Osteoblast (primary cell): ENCODE results near the gene SNX27. TPM values are rescaled to one million over a fixed set of nuclear protein-coding genes. Genes with fewer than 3 reads are reported as not detected.
A peak's percentile ranks its signal among the peaks of the same experiment; 100 is the strongest.

Source experiments
- DNase-seq: peaks from one replicate; pipeline ENCODE4 v3.0.0; 2011; ENCODE audit warnings: low spot score, mixed read lengths; ENCODE audit not compliant: insufficient read length; ENCODE audit errors: missing footprints
- H2AFZ ChIP-seq: 2 replicates; pipeline ENCODE4 v1.6.0; 2011; ENCODE audit warnings: mild to moderate bottlenecking, low read length
- H3K27ac ChIP-seq: 2 replicates; pipeline ENCODE4 v1.5.1; 2011; ENCODE audit warnings: mild to moderate bottlenecking, low read depth, low read length, moderate library complexity
- H3K27me3 ChIP-seq: 2 replicates; pipeline ENCODE4 v1.6.0; 2012; ENCODE audit warnings: mild to moderate bottlenecking, control low read depth, inconsistent platforms, low read length, moderate library complexity; ENCODE audit not compliant: insufficient read depth
- H3K36me3 ChIP-seq: 2 replicates; pipeline ENCODE4 v1.5.1; 2011; ENCODE audit warnings: mild to moderate bottlenecking, low read length, control low read depth, moderate library complexity; ENCODE audit not compliant: insufficient read depth
- H3K4me1 ChIP-seq: 2 replicates; pipeline ENCODE4 v1.5.1; 2011; ENCODE audit warnings: mild to moderate bottlenecking, low read length, control low read depth, moderate library complexity; ENCODE audit not compliant: insufficient read depth
- H3K4me2 ChIP-seq: 2 replicates; pipeline ENCODE4 v1.6.0; 2011; ENCODE audit warnings: mild to moderate bottlenecking, low read length; ENCODE audit not compliant: insufficient read depth
- H3K4me3 ChIP-seq: fragments of 200-600 bp; sonication (generic); 3 replicates; pipeline ENCODE4 v1.5.1; 2012; ENCODE audit warnings: mild to moderate bottlenecking, low read length, inconsistent platforms; ENCODE audit not compliant: insufficient read depth
- H3K79me2 ChIP-seq: 2 replicates; pipeline ENCODE4 v1.6.0; 2012; ENCODE audit warnings: mild to moderate bottlenecking, low read length, control low read depth, inconsistent platforms; ENCODE audit not compliant: insufficient read depth
- H3K9me3 ChIP-seq: 2 replicates; pipeline ENCODE4 v1.5.1; 2011; ENCODE audit warnings: low read depth, low read length, control low read depth
- H4K20me1 ChIP-seq: 2 replicates; pipeline ENCODE4 v1.6.0; 2012; ENCODE audit warnings: mild to moderate bottlenecking, low read length, control low read depth; ENCODE audit not compliant: insufficient read depth
- total RNA-seq: library from RNA; depleted of rRNA; stranded (reverse); fragments of >200 nt; gene quantifications from 2 replicates; pipeline ENCODE4 v1.2.3, GENCODE V29; 2012
- TF ChIP-seq, protein P1 (sequence below): IDR thresholded peaks from 2 replicates; pipeline ENCODE4 v1.5.1; 2011; ENCODE audit warnings: mild to moderate bottlenecking, low read depth, low read length, moderate library complexity; ENCODE audit errors: extremely low read depth

SNX27 gene
- total RNA-seq, 1 donor: 23.5 TPM

DNA sequence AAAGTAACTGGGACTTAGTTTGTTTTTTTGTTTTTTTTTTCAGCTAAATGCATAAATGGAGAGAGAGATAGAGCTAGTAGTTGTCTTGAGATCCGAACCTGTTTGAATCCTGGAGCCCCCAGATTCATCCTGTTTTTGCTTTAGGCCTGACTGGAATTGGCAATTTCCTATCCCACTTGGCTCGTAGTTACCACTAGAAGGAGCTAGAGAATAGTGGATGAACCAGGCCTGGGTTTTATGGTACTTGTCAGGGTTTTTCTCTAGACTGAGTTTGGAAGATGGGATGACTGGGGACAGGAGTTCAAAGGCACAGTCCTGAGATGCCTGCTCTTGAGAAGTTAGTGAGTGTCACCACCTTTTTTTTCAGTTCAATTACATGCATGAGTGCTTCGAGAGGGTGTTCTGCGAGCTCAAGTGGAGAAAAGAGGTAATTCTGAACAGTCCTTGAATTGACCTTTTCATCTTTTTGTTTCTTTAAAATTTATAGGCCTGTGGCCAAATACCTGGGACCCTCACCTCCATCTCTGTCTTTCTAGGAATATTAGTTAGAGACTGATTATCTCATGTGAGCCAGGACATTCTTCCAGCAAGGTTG, 81.3 kb downstream of the SNX27 start:
- Histone ChIP-seq H3K36me3 (peaks cover 22% of the 10 kb centered on the region), H3K4me2 (no peak overlapping the region), H2AFZ (no peak overlapping the region), H3K27me3 (no peaks in the 10 kb centered on the region), H3K4me3 (no peak overlapping the region), H3K79me2 (no peaks in the 10 kb centered on the region), H3K4me1 (no peaks in the 10 kb centered on the region), H3K9me3 (no peaks in the 10 kb centered on the region), H4K20me1 (no peaks in the 10 kb centered on the region), H3K27ac (no peak overlapping the region)
- TF ChIP-seq, protein P1, sequence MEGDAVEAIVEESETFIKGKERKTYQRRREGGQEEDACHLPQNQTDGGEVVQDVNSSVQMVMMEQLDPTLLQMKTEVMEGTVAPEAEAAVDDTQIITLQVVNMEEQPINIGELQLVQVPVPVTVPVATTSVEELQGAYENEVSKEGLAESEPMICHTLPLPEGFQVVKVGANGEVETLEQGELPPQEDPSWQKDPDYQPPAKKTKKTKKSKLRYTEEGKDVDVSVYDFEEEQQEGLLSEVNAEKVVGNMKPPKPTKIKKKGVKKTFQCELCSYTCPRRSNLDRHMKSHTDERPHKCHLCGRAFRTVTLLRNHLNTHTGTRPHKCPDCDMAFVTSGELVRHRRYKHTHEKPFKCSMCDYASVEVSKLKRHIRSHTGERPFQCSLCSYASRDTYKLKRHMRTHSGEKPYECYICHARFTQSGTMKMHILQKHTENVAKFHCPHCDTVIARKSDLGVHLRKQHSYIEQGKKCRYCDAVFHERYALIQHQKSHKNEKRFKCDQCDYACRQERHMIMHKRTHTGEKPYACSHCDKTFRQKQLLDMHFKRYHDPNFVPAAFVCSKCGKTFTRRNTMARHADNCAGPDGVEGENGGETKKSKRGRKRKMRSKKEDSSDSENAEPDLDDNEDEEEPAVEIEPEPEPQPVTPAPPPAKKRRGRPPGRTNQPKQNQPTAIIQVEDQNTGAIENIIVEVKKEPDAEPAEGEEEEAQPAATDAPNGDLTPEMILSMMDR: peak; percentile 78
- peak; percentile 68 for DNase-seq

DNA sequence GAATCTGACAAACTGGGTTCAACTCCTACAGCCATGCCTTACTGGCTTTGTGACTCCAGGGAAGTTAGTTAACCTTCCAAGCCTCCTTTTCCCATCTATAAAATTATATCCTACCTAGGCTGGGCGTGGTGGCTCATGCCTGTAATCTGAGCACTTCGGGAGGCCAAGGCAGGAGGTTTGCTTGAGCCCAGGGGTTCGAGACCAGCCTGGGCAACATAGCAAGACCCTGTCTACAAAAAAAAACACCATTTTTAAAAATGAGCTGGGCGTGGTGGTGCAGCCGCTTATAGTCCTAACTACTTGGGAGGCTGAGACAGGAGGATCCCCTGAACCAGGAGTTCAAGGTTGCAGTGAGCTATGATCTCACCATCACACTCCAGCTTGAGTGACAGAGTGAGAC, 89.7 kb downstream of the SNX27 start:
- H3K79me2 ChIP-seq: no peaks in the 10 kb centered on the region
- H2AFZ ChIP-seq: no peak overlapping the region
- TF ChIP-seq, protein P1: no peak
- H3K4me3 ChIP-seq: no peak overlapping the region
- DNase-seq: no peak
- H3K27me3 ChIP-seq: no peaks in the 10 kb centered on the region
- H3K27ac ChIP-seq: no peak overlapping the region
- H3K9me3 ChIP-seq: no peaks in the 10 kb centered on the region
- no peaks in the 10 kb centered on the region for H4K20me1 ChIP-seq
- no peak overlapping the region for H3K4me2 ChIP-seq
- H3K4me1 ChIP-seq: no peaks in the 10 kb centered on the region
- H3K36me3 ChIP-seq: peaks cover 6% of the 10 kb centered on the region

GRCh38 chr1:151702936-151703335, 91.1 kb downstream of the SNX27 start:
- no peak for DNase-seq
- Histone ChIP-seq H3K36me3 (peaks cover 6% of the 10 kb centered on the region), H3K9me3 (no peaks in the 10 kb centered on the region), H3K4me1 (no peaks in the 10 kb centered on the region), H2AFZ (no peak overlapping the region), H4K20me1 (no peaks in the 10 kb centered on the region), H3K27me3 (no peaks in the 10 kb centered on the region), H3K79me2 (no peaks in the 10 kb centered on the region), H3K4me2 (no peak overlapping the region), H3K27ac (no peak overlapping the region), H3K4me3 (no peak overlapping the region)
- TF ChIP-seq, protein P1: no peak

DNA sequence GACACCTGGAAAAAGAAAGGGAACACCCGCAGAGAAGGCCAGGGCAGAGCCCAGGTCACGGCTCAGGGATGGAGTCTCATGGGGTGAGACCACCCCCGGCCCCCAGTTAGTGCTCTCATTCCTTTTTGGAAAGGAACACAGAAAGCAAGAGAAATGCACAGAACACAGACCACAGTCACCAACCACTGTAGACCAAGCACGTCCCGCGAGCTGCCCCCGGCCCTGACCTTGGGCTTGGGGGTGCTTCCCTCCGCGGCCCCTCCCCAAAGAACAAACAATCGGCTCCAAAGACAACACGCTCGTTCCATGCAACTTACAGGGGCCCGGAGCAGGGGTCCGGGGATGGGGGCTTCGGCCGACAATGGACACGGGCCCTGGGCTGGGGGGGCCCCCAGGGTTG, 92.0 kb downstream of the SNX27 start:
- peaks cover 6% of the 10 kb centered on the region for H3K36me3 ChIP-seq
- no peak for DNase-seq
- H3K27ac ChIP-seq: no peak overlapping the region
- H3K79me2 ChIP-seq: no peaks in the 10 kb centered on the region
- no peaks in the 10 kb centered on the region for H4K20me1 ChIP-seq
- no peak overlapping the region for H3K4me2 ChIP-seq
- H3K4me1 ChIP-seq: no peaks in the 10 kb centered on the region
- no peak overlapping the region for H3K4me3 ChIP-seq
- no peaks in the 10 kb centered on the region for H3K9me3 ChIP-seq
- TF ChIP-seq, protein P1: no peak
- no peaks in the 10 kb centered on the region for H3K27me3 ChIP-seq
- H2AFZ ChIP-seq: no peak overlapping the region
